GM21526 (cell line): Measurements from ENCODE around the gene CEP170B.
"Not testable (repeated sequence)": the region's sequence is repeated elsewhere in the genome, so short reads cannot be mapped to it uniquely, and the experiment has no call there.

ENCODE experiments used
- ATAC-seq: cut with Tn5 transposase; IDR thresholded peaks from one replicate; pipeline ENCODE4 v1.9.1; 2021; ENCODE audit warnings: moderate library complexity; ENCODE audit not compliant: unreplicated experiment, low FRiP score

CEP170B gene

DNA sequence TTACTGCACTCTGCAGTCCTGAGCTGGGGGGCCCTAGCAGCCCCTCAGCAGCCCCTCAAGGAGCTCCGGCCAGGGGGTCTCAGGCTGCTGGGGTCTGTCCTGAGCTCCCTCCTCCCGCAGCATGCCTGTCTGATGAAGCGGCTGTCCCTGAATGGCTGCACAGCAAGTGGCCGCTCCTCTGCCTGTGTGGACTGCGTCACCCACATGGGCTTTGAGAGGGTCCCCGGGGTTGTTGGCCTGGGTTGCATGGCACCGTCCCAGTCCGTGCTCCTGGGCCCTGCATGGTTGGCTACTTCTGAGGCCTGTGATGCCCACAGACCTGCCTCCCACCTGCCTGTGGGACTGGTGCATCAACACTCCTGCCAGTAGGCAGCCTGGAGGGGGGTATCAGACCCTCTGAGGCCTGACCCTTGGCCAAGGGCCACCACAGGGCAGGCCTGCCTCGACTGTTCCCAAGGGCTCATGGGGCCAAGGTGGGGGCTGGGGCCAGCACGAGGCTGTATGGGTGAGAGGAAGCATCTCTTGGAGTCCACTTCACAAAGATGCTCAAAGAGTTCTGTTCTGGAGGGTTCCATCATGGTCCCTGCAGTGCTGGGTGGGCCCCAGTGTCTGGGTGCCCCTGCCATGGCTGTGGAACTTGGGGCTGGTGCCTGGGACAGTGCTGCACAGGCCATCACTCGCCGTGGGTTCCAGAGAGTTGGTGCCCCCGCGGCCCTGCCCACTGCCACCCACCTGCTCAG lies 12.2 kb downstream of the CEP170B start:
- ATAC-seq, result no peak

DNA sequence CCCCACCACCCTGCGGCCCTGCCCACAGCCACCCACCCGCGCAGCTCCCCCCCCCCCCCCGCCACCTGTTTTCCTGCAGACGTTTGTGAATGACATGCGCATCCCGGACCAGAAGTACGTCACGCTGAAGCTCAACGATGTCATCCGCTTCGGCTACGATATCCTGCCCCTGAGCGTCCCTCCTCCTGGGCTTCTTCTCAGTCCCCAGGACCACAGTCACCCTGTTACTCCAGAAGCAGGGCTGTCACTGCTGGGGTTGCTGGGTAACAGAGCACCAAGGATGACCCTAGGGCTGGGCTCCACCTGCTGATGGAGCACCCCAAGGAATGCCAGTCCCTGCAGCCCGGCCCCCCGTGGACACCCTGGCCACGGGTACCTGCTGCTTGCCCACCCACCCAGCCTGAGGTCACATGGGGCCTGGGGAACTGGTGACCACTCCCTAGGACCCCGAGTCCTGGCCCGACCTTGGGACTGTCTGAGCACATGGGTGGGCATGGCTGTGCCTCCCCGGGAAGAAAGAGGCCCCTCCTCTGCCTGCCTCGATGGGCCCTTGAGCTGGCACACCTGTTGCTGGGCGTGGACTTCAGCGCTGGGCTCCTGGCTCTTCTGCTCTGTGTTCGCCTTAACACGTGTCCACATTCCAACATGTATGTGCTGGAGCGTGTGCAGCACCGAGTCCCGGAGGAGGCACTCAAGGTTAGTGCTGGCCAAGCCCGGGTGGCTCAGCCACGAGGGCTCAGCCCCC lies 12.9 kb downstream of the CEP170B start:
- no peak for ATAC-seq

DNA sequence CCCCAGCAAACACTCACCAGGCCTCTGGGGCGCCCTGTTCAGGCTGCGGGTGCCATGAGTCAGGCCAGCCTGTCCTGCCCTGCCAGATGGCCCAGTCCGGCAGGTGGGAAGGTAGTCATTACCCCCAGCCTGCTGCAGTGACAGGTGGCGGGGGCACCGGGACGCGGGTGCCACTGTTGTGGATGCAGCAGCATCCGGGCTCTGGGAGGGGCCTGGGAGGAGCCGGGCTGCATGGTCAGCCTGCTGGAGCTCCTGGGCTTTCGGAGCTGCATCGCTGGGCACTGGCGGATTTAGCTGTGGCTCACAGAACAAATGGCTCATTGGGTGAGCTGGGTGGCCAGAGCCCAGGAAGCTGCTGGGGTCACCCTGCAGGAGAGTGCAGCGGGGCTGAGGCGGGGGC lies 13.5 kb downstream of the CEP170B start:
- ATAC-seq, result no peak

- ATAC-seq, result no peak
These were observed 14.3 kb downstream of the CEP170B start for GRCh38 chr14:104879201-104879982.

DNA sequence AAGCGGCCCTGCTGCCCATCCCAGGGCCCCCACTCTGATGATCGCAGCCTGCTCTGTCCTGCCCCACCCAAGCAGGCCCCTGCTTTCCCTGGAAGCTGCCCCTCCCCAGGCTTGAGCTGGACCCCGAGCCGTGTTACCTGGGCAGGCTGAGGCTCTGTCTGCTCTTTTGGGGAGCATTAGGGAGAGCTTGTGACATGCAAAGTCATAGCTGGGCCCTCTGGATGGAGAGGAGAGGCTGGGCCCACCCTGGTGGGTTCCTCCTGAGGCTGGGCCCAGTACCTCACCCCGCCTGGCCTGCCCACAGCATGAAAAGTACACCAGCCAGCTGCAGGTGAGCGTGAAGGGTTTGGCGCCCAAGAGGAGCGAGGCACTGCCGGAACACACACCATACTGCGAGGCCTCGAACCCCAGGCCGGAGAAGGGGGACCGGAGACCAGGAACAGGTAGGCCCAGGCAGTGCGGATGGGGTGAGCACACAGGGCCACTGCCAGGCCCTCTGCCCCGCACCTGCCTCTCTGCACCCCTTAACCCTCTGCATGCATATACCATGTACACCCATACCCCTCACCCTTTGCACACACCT lies 15.0 kb downstream of the CEP170B start:
- ATAC-seq, result no peak

GRCh38 chr14:104880584-104881210 lies 15.6 kb downstream of the CEP170B start:
- ATAC-seq, result no peak

GRCh38 chr14:104881369-104881979 lies 16.4 kb downstream of the CEP170B start:
- ATAC-seq, result no peak

- ATAC-seq, result no peak
These were observed 17.4 kb downstream of the CEP170B start for GRCh38 chr14:104882325-104882973.

DNA sequence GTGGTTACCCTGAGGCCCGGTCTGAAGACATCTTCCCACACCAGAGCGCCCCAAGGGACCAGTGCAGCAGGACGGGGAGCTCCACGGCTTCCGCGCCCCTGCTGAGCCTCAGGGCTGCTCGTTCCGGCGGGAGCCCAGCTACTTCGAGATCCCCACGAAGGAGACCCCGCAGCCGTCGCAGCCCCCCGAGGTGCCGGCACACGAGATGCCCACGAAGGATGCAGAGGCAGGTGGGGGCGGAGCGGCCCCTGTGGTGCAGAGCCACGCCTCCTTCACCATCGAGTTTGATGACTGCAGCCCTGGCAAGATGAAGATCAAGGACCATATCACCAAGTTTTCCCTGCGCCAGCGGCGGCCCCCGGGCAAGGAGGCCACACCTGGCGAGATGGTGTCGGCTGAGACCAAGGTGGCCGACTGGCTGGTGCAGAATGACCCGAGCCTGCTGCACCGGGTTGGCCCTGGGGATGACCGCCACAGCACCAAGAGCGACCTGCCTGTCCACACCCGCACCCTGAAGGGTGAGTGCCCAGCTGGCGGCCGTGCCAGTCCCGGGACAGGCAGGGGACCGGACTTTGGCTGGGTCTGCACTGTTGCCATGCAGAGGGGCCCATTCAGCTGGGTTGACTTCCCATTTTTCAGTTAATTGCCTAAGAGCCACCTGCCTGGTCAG lies 18.1 kb downstream of the CEP170B start:
- ATAC-seq, result no peak

DNA sequence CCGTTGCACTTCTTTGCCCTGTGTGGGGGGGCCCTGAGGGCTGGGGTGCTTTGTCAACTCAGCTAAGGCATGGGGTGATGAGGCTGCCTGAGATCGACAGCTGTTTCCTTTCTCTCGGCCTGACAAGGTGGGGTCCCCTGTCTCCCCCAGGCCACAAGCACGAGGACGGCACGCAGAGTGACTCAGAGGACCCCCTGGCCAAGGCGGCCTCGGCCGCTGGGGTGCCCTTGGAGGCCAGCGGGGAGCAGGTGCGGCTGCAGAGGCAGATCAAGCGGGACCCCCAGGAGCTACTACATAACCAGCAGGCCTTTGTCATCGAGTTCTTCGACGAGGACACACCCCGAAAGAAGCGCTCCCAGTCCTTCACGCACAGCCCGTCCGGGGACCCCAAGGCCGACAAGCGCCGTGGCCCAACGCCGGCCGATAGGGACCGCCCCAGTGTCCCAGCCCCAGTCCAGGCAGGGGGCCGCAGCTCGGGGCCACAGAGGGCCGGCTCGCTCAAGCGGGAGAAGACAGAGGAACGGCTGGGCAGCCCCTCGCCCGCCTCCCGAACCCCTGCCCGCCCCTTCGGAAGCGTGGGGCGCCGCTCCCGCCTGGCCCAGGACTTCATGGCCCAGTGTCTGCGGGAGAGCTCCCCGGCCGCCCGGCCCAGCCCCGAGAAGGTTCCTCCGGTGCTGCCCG lies 18.8 kb downstream of the CEP170B start:
- ATAC-seq, result no peak

DNA sequence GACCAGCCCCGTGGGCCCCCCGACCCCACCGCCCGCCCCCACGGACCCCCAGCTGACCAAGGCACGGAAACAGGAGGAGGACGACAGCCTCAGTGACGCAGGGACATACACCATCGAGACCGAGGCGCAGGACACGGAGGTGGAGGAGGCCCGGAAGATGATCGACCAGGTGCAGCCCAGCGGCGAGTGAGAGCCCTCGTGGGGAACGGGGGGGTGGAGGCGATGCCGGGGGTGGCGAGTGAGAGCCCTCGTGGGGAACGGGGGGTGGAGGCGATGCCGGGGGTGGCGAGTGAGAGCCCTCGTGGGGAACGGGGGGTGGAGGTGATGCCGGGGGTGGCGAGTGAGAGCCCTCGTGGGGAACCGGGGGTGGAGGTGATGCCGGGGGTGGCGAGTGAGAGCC lies 19.3 kb downstream of the CEP170B start:
- ATAC-seq, result not testable (repeated sequence)

DNA sequence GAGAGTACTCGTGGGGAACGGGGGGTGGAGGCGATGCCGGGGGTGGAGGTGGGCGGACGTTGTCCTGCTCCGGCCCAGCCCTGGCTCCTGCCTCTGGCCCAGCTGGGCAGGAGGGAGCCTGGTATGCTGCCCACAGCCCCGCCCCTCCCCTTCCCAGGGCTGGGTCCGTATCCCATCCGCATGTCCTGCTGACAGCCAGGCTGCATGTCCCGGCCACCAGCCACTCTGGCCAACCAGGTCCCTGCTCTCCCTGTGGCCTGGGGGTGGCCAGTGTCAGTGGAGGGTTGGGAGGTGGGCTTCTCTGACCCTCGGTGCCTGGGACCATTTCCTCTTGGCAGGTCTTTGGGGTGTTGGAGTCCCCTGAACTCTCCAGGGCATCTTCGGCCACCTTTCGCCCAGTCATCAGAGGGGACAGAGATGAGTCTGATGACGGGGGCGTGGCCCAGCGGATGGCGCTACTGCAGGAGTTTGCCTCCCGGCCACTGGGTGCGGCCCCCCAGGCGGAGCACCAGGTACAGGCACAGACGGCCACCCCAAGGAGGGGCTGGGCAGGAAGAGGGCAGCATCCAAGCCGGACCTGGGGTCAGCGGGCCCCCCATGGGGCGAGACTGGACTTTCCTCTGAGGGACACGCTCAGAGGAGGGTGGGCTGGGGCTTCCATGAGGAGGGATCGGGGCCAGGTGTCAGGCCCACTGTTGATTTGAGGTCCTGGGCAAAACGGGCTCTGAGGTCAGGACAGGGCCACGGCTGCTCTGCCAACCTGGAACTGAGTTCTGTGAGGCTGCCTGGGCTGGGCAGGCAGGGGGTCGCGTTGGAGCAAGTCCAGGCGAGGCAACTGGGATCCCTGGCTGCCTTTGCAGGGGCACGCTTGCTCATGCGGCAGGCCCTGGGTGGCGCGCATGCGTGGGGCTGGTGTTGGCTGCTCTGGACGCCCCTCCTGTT lies 20.2 kb downstream of the CEP170B start:
- no peak for ATAC-seq

DNA sequence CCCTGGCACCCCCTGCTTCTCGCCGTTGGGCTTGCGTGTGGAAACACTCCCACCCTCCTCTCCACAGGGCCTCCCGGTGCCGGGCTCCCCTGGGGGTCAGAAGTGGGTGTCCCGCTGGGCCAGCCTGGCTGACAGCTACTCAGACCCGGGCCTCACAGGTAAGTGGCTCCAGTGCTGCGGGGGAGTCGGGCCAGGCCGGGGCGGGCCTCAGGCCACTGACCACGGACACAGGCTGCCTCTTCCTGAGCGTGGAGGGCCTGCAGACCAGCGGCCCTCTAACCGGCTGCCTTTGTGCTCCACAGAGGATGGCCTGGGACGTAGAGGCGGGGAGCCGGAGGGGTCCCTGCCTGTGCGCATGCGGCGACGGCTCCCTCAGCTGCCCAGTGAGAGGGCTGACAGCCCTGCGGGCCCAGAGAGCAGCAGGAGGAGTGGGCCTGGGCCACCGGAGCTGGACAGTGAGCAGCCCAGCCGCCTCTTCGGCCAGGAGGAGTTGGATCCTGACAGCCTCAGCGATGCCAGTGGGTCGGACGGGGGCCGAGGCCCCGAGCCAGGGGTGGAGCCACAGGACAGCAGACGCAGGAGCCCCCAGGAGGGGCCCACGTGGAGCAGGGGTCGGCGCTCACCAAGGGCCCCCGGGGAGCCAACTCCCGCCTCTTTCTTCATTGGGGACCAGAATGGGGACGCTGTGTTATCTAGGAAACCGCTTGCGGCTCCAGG lies 21.1 kb downstream of the CEP170B start:
- no peak for ATAC-seq

DNA sequence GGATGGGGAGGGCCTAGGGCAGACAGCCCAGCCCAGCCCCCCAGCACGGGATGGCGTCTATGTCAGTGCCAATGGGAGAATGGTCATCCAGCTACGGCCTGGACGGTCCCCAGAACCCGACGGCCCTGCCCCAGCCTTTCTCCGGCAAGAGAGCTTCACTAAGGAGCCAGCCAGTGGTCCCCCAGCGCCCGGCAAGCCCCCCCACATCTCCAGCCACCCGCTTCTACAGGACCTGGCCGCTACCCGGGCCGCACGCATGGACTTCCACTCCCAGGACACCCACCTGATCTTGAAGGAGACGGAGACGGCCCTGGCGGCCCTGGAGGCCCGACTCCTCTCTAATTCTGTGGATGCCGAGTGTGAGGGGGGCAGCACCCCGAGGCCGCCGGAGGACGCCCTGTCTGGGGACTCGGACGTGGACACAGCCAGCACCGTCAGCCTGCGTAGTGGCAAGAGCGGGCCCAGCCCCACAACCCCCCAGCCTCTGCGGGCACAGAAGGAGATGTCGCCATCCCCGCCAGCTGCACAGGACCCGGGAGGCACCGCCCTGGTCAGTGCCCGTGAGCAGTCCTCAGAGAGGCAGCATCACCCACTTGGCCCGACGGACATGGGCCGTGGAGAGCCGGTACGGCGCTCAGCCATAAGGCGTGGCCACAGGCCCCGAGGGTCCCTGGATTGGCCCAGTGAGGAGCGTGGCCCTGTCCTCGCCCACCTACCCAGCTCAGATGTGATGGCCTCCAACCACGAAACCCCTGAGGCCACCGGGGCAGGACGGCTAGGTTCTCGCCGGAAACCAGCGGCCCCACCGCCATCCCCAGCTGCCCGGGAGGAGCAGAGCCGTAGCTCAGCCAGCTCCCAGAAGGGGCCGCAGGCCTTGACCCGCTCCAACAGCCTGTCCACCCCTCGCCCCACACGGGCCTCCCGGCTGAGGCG lies 21.9 kb downstream of the CEP170B start:
- ATAC-seq, result no peak

DNA sequence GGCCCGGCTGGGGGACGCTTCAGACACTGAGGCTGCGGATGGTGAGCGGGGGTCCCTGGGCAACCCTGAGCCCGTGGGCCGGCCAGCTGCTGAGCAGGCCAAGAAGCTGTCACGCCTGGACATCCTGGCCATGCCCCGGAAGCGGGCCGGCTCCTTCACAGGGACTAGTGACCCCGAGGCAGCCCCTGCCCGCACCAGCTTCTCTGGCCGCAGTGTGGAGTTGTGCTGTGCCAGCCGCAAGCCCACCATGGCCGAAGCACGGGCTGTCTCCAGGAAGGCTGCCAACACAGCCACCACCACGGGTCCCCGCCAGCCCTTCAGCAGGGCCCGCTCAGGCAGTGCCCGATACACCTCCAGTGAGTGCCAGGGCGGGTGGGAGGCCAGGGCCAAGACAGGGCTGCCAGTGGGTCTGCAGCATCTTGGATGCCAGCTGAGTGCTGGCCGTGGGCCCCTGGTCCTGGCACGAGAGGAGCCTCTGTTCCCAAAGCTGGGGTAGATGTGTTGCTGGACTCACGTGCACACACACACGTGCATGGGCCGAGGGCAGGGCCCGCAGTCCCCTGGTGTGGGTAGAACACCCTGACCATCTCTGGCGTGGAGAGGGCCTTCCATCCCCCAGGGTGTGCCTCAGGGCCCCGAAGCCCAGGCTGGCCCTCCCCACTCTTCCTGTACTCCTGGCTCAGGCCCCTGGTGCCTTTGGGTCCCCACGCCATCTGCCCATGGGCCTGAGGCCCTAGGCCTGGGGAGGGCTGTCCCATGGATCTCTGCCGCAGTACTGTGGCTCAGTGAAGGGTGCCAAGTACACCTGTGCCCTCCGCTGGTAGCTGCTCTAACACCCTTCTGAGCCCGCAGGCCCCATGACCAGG lies 22.8 kb downstream of the CEP170B start:
- no peak for ATAC-seq
